NCI-H748 (cell line): Measurements from ENCODE around the gene LEPR.
A peak's percentile ranks its signal among the peaks of the same experiment; 100 is the strongest.
"Not testable (repeated sequence)": the region's sequence is repeated elsewhere in the genome, so short reads cannot be mapped to it uniquely, and the experiment has no call there.

Experiments used
- DNase-seq: peaks from one replicate; lab custom pipeline; 2025; ENCODE audit not compliant: unreplicated experiment; lab: John Stamatoyannopoulos, UW

LEPR gene

GRCh38 chr1:65420590-65421350 lies at the start of gene LEPR, which contains the start of gene LEPROT:
Gene LEPR (plus strand): TSS chr1:65420668. CDS start chr1:65565566, 144,898 bp downstream.
Gene LEPROT (plus strand): TSS chr1:65420668. CDS start chr1:65420725, 57 bp downstream.
- DNase-seq = peak; percentile 97

- DNase-seq = peak; percentile 52
Measured at GRCh38 chr1:65371544-65371943, 48.9 kb upstream of the LEPR start.

- no peak for DNase-seq
Measured at GRCh38 chr1:65372557-65372956, 47.9 kb upstream of the LEPR start.

- DNase-seq = no peak
Measured at GRCh38 chr1:65377496-65378246, 42.8 kb upstream of the LEPR start.

- no peak for DNase-seq
Measured at GRCh38 chr1:65378247-65378946, 42.1 kb upstream of the LEPR start.

- DNase-seq = not testable (repeated sequence)
Measured at GRCh38 chr1:65384426-65384825, 36.0 kb upstream of the LEPR start.

- DNase-seq = no peak
Measured at GRCh38 chr1:65386439-65386838, 34.0 kb upstream of the LEPR start.

GRCh38 chr1:65387821-65388220 lies 32.6 kb upstream of the LEPR start:
- no peak for DNase-seq

- DNase-seq = no peak
Measured at GRCh38 chr1:65388908-65389695, 31.4 kb upstream of the LEPR start.

GRCh38 chr1:65392497-65392896 lies 28.0 kb upstream of the LEPR start:
- no peak for DNase-seq

GRCh38 chr1:65393347-65393746 lies 27.1 kb upstream of the LEPR start:
- DNase-seq = no peak

GRCh38 chr1:65393928-65394327 lies 26.5 kb upstream of the LEPR start:
- DNase-seq = no peak

GRCh38 chr1:65395887-65396612 lies 24.4 kb upstream of the LEPR start:
- no peak for DNase-seq

- DNase-seq = no peak
Measured at GRCh38 chr1:65398083-65398482, 22.4 kb upstream of the LEPR start.

- no peak for DNase-seq
Measured at GRCh38 chr1:65399003-65399402, 21.5 kb upstream of the LEPR start.

- no peak for DNase-seq
Measured at GRCh38 chr1:65401612-65402011, 18.9 kb upstream of the LEPR start.

GRCh38 chr1:65404941-65405340 lies 15.5 kb upstream of the LEPR start:
- DNase-seq = no peak

GRCh38 chr1:65407877-65408276 lies 12.6 kb upstream of the LEPR start:
- no peak for DNase-seq

GRCh38 chr1:65409314-65409713 lies 11.2 kb upstream of the LEPR start:
- no peak for DNase-seq

GRCh38 chr1:65409816-65410326 lies 10.6 kb upstream of the LEPR start:
- no peak for DNase-seq
